Motor neuron (in vitro differentiated cells): ENCODE results near the gene MYO1F. TPM values are rescaled to one million over a fixed set of nuclear protein-coding genes. Genes with fewer than 3 reads are reported as not detected.

Experiments
- ATAC-seq, 8 experiments: fragments of 200-7000 bp; cut with Tn5 transposase; replicated peaks in 6 of 8; 2 replicates each; pipeline ENCODE4 v1.8.0; 2021; ENCODE audit warnings: mild to moderate bottlenecking in 8 of 8, moderate library complexity in 8 of 8
- H3K27ac ChIP-seq, 2 donors: fragments of 250-450 bp; sonication (Bioruptor Pico); 2 replicates each; pipeline ENCODE4 v1.9.0; 2021; ENCODE audit warnings: antibody characterized with exemption in 2 of 2, mild to moderate bottlenecking in 2 of 2, moderate library complexity in 1 of 2
- H3K4me1 ChIP-seq, 2 donors: fragments of 250-450 bp; sonication (Bioruptor Pico); replicated peaks in 1 of 2; 2 replicates each; pipeline ENCODE4 v1.6.1; 2021; ENCODE audit warnings: antibody characterized with exemption in 2 of 2, mild to moderate bottlenecking in 2 of 2, moderate library complexity in 1 of 2
- H3K4me3 ChIP-seq, 5 donors: fragments of 250-450 bp; sonication (Bioruptor Pico); 2 replicates each; pipeline ENCODE4 v1.9.0; 2021; ENCODE audit warnings: antibody characterized with exemption in 5 of 5, mild to moderate bottlenecking in 5 of 5, moderate library complexity in 4 of 5
- WGBS, 10 experiments: fragments of 450-650 bp; shearing (Covaris generic); methylation state at CpG; one replicate each; pipeline ENCODE4 v1.0.0; 2022; 5-methylcytosine and 5-hydroxymethylcytosine counted together
- in situ Hi-C, 9 experiments: fragments of 400-800 bp; cut with MboI; loops; one replicate each; pipeline ENCODE4 v1.15.0; 2021; ENCODE audit warnings: low sequenced_read_pairs in 9 of 9, low pct_unique_long_range_greater_than_20kb in 2 of 9; ENCODE audit not compliant: unreplicated experiment in 9 of 9
- total RNA-seq, 8 experiments: library from RNA; unstranded; fragments of 300-600 nt; gene quantifications; 2 replicates each; pipeline versions ENCODE4 v1.2.3 to v1.2.4, GENCODE V29; 2022

The MYO1F gene
- total RNA-seq, 8 experiments from 2014 or later: 0.67 to 15.6 (median 4.7) TPM

GRCh38 chr19:8504919-8505318 lies 72.3 kb downstream of the MYO1F start:
- no peak overlapping the region for H3K4me3 ChIP-seq
- H3K27ac ChIP-seq: no peak overlapping the region
- ATAC-seq: no peak
- 8 to 93% (median 91%) methylated on average over 2 to 5 of the region's 6 CpGs; no CpG with 5 or more reads in 4 of the 10 experiments for WGBS, 10 experiments
- in situ Hi-C loops: loop anchor here in 1 of 9 experiments (10.0 kb wide), 1 partner anchor 150 kb away; no protein-coding TSS in a partner anchor
- peaks cover 4 to 9% of the 10 kb centered on the region in 2 donors for H3K4me1 ChIP-seq

- Histone ChIP-seq H3K4me1 (peaks cover 4 to 9% of the 10 kb centered on the region in 2 donors), H3K4me3 (no peak overlapping the region), H3K27ac (no peak overlapping the region)
- no peak for ATAC-seq
- WGBS, 10 experiments: 88 to 100% (median 93%) methylated on average over 2 to 6 of the region's 7 CpGs; no CpG with 5 or more reads in 3 of the 10 experiments
- in situ Hi-C loops: loop anchor here in 1 of 9 experiments (10.0 kb wide), 1 partner anchor 149 kb away; no protein-coding TSS in a partner anchor
Observed at GRCh38 chr19:8504171-8504570, 73.1 kb downstream of the MYO1F start.

- Histone ChIP-seq H3K4me3 (no peak overlapping the region), H3K27ac (no peak overlapping the region), H3K4me1 (peaks cover 4 to 9% of the 10 kb centered on the region in 2 donors)
- WGBS, 10 experiments: 80 to 100% (median 100%) methylated on average over 1 to 2 of the region's 7 CpGs; no CpG with 5 or more reads in 7 of the 10 experiments
- no peak for ATAC-seq
- in situ Hi-C loops: loop anchor here in 1 of 9 experiments (10.0 kb wide), 1 partner anchor 149 kb away; no protein-coding TSS in a partner anchor
Observed at GRCh38 chr19:8503510-8503909, 73.7 kb downstream of the MYO1F start.

- Histone ChIP-seq H3K4me1 (peaks cover 4 to 9% of the 10 kb centered on the region in 2 donors), H3K4me3 (no peak overlapping the region), H3K27ac (no peak overlapping the region)
- in situ Hi-C loops: loop anchor here in 1 of 9 experiments (10.0 kb wide), 1 partner anchor 147 kb away; no protein-coding TSS in a partner anchor
- no peak for ATAC-seq
- WGBS, 10 experiments: 0 to 93% (median 40%) methylated on average over 1 to 3 of the region's 14 CpGs; no CpG with 5 or more reads in 6 of the 10 experiments
Observed at GRCh38 chr19:8501981-8502380, 75.3 kb downstream of the MYO1F start.

GRCh38 chr19:8501516-8501915 lies 75.7 kb downstream of the MYO1F start:
- H3K4me3 ChIP-seq: no peak overlapping the region
- H3K4me1 ChIP-seq: peaks cover 3 to 5% of the 10 kb centered on the region in 2 donors
- ATAC-seq: no peak
- in situ Hi-C loops: loop anchor here in 1 of 9 experiments (10.0 kb wide), 1 partner anchor 147 kb away; no protein-coding TSS in a partner anchor
- H3K27ac ChIP-seq: no peak overlapping the region
- WGBS, 10 experiments: 60 to 100% (median 100%) methylated on average over 1 to 4 of the region's 6 CpGs; no CpG with 5 or more reads in 5 of the 10 experiments

- WGBS, 10 experiments: no CpG with 5 or more reads among the region's 7 CpGs
- Histone ChIP-seq H3K27ac (no peak overlapping the region), H3K4me1 (no peaks in the 10 kb centered on the region), H3K4me3 (no peak overlapping the region)
- in situ Hi-C loops: loop anchor here in 1 of 9 experiments (10.0 kb wide), 1 partner anchor 145 kb away; no protein-coding TSS in a partner anchor
- ATAC-seq: peak in 3 of 8 experiments; percentile 10 to 35 (median 35)
Observed at GRCh38 chr19:8500158-8500557, 77.1 kb downstream of the MYO1F start.

GRCh38 chr19:8499048-8499833 lies 78.0 kb downstream of the MYO1F start:
- Histone ChIP-seq H3K4me1 (peaks cover 1 to 3% of the 10 kb centered on the region in 2 donors), H3K4me3 (no peak overlapping the region), H3K27ac (no peak overlapping the region)
- no peak for ATAC-seq
- in situ Hi-C loops: no loop called here
- WGBS, 10 experiments: 60 to 90% (median 64%) methylated on average over 1 to 5 of the region's 41 CpGs; no CpG with 5 or more reads in 5 of the 10 experiments

- WGBS, 10 experiments: 95 to 100% methylated on average over 3 to 4 of the region's 22 CpGs; no CpG with 5 or more reads in 8 of the 10 experiments
- Histone ChIP-seq H3K4me3 (no peak overlapping the region), H3K27ac (no peak overlapping the region)
Observed at GRCh38 chr19:8498295-8498694, 78.9 kb downstream of the MYO1F start.

GRCh38 chr19:8494158-8494557 lies 83.1 kb downstream of the MYO1F start:
- 0 to 90% methylated on average over 1 to 2 of the region's 7 CpGs; no CpG with 5 or more reads in 8 of the 10 experiments for WGBS, 10 experiments
- Histone ChIP-seq H3K4me1 (peaks cover 3 to 7% of the 10 kb centered on the region in 2 donors), H3K27ac (no peak overlapping the region), H3K4me3 (no peak overlapping the region)
- in situ Hi-C loops: no loop called here
- ATAC-seq: peak in 5 of 8 experiments; percentile 24 to 41 (median 30)

More at GRCh38 chr19:8498295-8498694, 78.9 kb downstream of the MYO1F start:
- peak in 2 of 8 experiments; percentile 2 to 20 for ATAC-seq
- in situ Hi-C loops: no loop called here
- peaks cover 3 to 7% of the 10 kb centered on the region in 2 donors for H3K4me1 ChIP-seq

- Histone ChIP-seq H3K4me1 (peaks cover 17% of the 10 kb centered on the region in 2 donors), H3K27ac (no peak overlapping the region), H3K4me3 (no peak overlapping the region)
- WGBS, 10 experiments: 59 to 100% (median 92%) methylated on average over 1 to 4 of the region's 6 CpGs; no CpG with 5 or more reads in 5 of the 10 experiments
- ATAC-seq: no peak
- in situ Hi-C loops: no loop called here
Observed at GRCh38 chr19:8491574-8491973, 85.7 kb downstream of the MYO1F start.

- Histone ChIP-seq H3K27ac (no peak overlapping the region), H3K4me3 (no peak overlapping the region), H3K4me1 (peaks cover 17% of the 10 kb centered on the region in 2 donors)
- ATAC-seq: no peak
- in situ Hi-C loops: no loop called here
- WGBS, 10 experiments: 60 to 83% (median 71%) methylated on average over 1 of the region's 12 CpGs; no CpG with 5 or more reads in 7 of the 10 experiments
Observed at GRCh38 chr19:8490873-8491272, 86.4 kb downstream of the MYO1F start.

- in situ Hi-C loops: no loop called here
- peak in 1 of 8 experiments; percentile 11 for ATAC-seq
- H3K4me1 ChIP-seq: peaks cover 17% of the 10 kb centered on the region in 2 donors
- WGBS, 10 experiments: 80 to 100% (median 87%) methylated on average over 2 to 3 of the region's 24 CpGs; no CpG with 5 or more reads in 7 of the 10 experiments
- no peak overlapping the region for H3K4me3 ChIP-seq
- H3K27ac ChIP-seq: no peak overlapping the region
Observed at GRCh38 chr19:8490395-8490760, 86.9 kb downstream of the MYO1F start.
